ENCODE results near the gene DLGAP3.

GRCh38 chr1:34907487-34908090 lies 21.9 kb downstream of the DLGAP3 start:
- TF ChIP-seq CTCF (IDR thresholded peaks at IDR 0.05) (no peak), EP300 (IDR thresholded peaks at IDR 0.05) (no peak), POLR2A (IDR thresholded peaks at IDR 0.05) (no peak)

Measured in ovary (tissue), 3 donors.